K562 (cell line): Measurements from ENCODE around the gene PRCC. TPM values are rescaled to one million over a fixed set of nuclear protein-coding genes. Genes with fewer than 3 reads are reported as not detected.

Experiments used
- CXXC5 ChIP-seq: fragments of 250-450 bp; sonication (Bioruptor Pico); IDR thresholded peaks from 2 replicates; pipeline ENCODE4 v1.8.0; 2022; ENCODE audit warnings: inconsistent platforms, mild to moderate bottlenecking, moderate library complexity
- DDX20 ChIP-seq: fragments of 450-650 bp; IDR thresholded peaks from 2 replicates; pipeline ENCODE4 v1.6.1; 2016; ENCODE audit warnings: missing genetic modification characterization, low read depth, mild to moderate bottlenecking, missing compliant biosample characterization, moderate library complexity
- MCM3 ChIP-seq: fragments of 450-650 bp; IDR thresholded peaks from 2 replicates; pipeline ENCODE4 v1.6.1; 2016
- MEF2A ChIP-seq: IDR thresholded peaks from 2 replicates; pipeline ENCODE4 v1.6.1; 2011; ENCODE audit warnings: low read depth, mild to moderate bottlenecking, low read length, moderate library complexity; ENCODE audit not compliant: control insufficient read depth
- NCOA4 ChIP-seq: fragments of 450-650 bp; IDR thresholded peaks from 2 replicates; pipeline ENCODE4 v1.6.1; 2018; ENCODE audit warnings: mild to moderate bottlenecking; ENCODE audit not compliant: partially characterized antibody
- POLR2AphosphoS2 ChIP-seq: IDR thresholded peaks from 2 replicates; pipeline ENCODE4 v1.6.1; 2012; ENCODE audit warnings: low read length, improper control_type of control experiment
- SRSF1 ChIP-seq: fragments of 200-400 bp; formaldehyde crosslinking; IDR thresholded peaks from 2 replicates; pipeline ENCODE4 v1.6.1; 2017; ENCODE audit warnings: mild to moderate bottlenecking, low read depth, low read length, moderate library complexity
- THRA ChIP-seq: fragments of 450-650 bp; IDR thresholded peaks from 2 replicates; pipeline ENCODE4 v1.6.1; 2017; ENCODE audit warnings: mild to moderate bottlenecking, moderate library complexity
- U2AF1 ChIP-seq: fragments of 200-400 bp; formaldehyde crosslinking; optimal IDR thresholded peaks from 2 replicates; pipeline ENCODE3; 2017; ENCODE audit warnings: mild to moderate bottlenecking, low read depth, low read length, moderate library complexity
- ZNF318 ChIP-seq, 2 experiments: fragments of 450-650 bp; IDR thresholded peaks; 2 replicates each; pipeline ENCODE4 v1.6.1; 2016; ENCODE audit warnings: mild to moderate bottlenecking in 2 of 2, borderline replicate concordance in 1 of 2, low read depth in 1 of 2, moderate library complexity in 1 of 2
- ZNF57 ChIP-seq: fragments of 450-650 bp; formaldehyde crosslinking; IDR thresholded peaks from 2 replicates; pipeline ENCODE4 v1.4.0; 2020; ENCODE audit warnings: mild to moderate bottlenecking, moderate library complexity
- ZNF766 ChIP-seq: fragments of 200-800 bp; sonication (Bioruptor generic); conservative IDR thresholded peaks from 2 replicates; pipeline ENCODE4 v1.6.1; 2016; ENCODE audit warnings: missing genetic modification characterization, missing compliant biosample characterization
- polyA plus RNA-seq, 8 experiments: library from polyadenylated mRNA; depleted of rRNA in 4 of 8; stranded (reverse) in 5 of 8; unstranded in 3 of 8; fragments of >200 nt; fragmentation: Nextera tagmentation in 2 of 8; fragmentation: Illumina TruSeq in 1 of 8; extraction: Ambion mirVana in 2 of 8; extraction: Trizol in 1 of 8; gene quantifications; 2 replicates each; pipeline versions ENCODE4 v1.2.1 to v1.2.3, GENCODE V29; 2011 to 2014; ENCODE audit warnings: inconsistent platforms in 1 of 8, missing spikeins in 1 of 8
- total RNA-seq, 7 experiments: library from RNA; depleted of rRNA in 6 of 7; stranded (reverse); fragments of >200 nt in 6 of 7; fragmentation: Illumina TruSeq in 2 of 7; extraction: Trizol in 2 of 7; gene quantifications; 2 replicates each; pipeline versions ENCODE4 v1.2.1 to v1.2.3, GENCODE V29; 2011 to 2021; ENCODE audit warnings: low replicate concordance in 1 of 7
- TF ChIP-seq, protein P1 (sequence below): fragments of 450-650 bp; IDR thresholded peaks from 2 replicates; pipeline ENCODE4 v1.6.1; 2017; ENCODE audit warnings: antibody characterized with exemption, mild to moderate bottlenecking

The PRCC gene
- total and polyA plus RNA-seq, 9 of the 15 experiments (the other 6 are each of a cell fraction or from before 2014, with no cell fraction given), result 23.9 to 201 (median 41.1) TPM

GRCh38 chr1:156746728-156747631, 20.4 kb upstream of the PRCC start (continued):
- TF ChIP-seq ZNF318 (IDR thresholded peaks at IDR 0.05; ENCODE audit: borderline replicate concordance in 1 of 2, low read depth in 1 of 2) (no peak), ZNF57 (CRISPR knock-in tag) (no peak), U2AF1 (no peak), SRSF1 (no peak), CXXC5 (CRISPR knock-in tag) (peak; percentile 10; the same call in 1 of the 2 replicates), DDX20 (tag) (no peak), POLR2AphosphoS2 (no peak), ZNF766 (CRISPR knock-in tag) (no peak), MCM3 (no peak), MEF2A (no peak), THRA (no peak), NCOA4 (no peak)
- TF ChIP-seq, protein P1, sequence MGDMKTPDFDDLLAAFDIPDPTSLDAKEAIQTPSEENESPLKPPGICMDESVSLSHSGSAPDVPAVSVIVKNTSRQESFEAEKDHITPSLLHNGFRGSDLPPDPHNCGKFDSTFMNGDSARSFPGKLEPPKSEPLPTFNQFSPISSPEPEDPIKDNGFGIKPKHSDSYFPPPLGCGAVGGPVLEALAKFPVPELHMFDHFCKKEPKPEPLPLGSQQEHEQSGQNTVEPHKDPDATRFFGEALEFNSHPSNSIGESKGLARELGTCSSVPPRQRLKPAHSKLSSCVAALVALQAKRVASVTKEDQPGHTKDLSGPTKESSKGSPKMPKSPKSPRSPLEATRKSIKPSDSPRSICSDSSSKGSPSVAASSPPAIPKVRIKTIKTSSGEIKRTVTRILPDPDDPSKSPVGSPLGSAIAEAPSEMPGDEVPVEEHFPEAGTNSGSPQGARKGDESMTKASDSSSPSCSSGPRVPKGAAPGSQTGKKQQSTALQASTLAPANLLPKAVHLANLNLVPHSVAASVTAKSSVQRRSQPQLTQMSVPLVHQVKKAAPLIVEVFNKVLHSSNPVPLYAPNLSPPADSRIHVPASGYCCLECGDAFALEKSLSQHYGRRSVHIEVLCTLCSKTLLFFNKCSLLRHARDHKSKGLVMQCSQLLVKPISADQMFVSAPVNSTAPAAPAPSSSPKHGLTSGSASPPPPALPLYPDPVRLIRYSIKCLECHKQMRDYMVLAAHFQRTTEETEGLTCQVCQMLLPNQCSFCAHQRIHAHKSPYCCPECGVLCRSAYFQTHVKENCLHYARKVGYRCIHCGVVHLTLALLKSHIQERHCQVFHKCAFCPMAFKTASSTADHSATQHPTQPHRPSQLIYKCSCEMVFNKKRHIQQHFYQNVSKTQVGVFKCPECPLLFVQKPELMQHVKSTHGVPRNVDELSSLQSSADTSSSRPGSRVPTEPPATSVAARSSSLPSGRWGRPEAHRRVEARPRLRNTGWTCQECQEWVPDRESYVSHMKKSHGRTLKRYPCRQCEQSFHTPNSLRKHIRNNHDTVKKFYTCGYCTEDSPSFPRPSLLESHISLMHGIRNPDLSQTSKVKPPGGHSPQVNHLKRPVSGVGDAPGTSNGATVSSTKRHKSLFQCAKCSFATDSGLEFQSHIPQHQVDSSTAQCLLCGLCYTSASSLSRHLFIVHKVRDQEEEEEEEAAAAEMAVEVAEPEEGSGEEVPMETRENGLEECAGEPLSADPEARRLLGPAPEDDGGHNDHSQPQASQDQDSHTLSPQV, result 0 out of 2 replicates have a peak, but pooled peaks have one; percentile 26
